ENCODE results near the gene HMSD.

GRCh38 chr18:63961435-63961980 lies 12.4 kb downstream of the HMSD start:
- TF ChIP-seq CTCF (conservative IDR thresholded peaks at IDR 0.05), result no peak
- TF ChIP-seq ZFX (IDR thresholded peaks at IDR 0.05), result no peak

Measured in C4-2B (cell line).